Activated CD8-positive, alpha-beta T cell treated with anti-CD3 and anti-CD28 coated beads, Interleukin-2, amount 10 ng/mL, durations not matched to agents 7 days and 5 days (primary cell): ENCODE results near the gene RBAK. TPM values are rescaled to one million over a fixed set of nuclear protein-coding genes. Genes with fewer than 3 reads are reported as not detected.
"Not testable (repeated sequence)": the region's sequence is repeated elsewhere in the genome, so short reads cannot be mapped to it uniquely, and the experiment has no call there.

ENCODE experiments used
- ATAC-seq: fragments of 150-1000 bp; cut with Tn5 transposase; one replicate; pipeline ENCODE4 v1.10.0; 2021; ENCODE audit warnings: moderate library complexity
- CTCF ChIA-PET: fragments of 350-600 bp; sonication (Branson Sonifier 250); formaldehyde crosslinking; loops from one replicate; lab custom pipeline; 2021; ENCODE audit warnings: antibody characterized with exemption; lab: Charles Lee
- POLR2A ChIA-PET: fragments of 350-600 bp; sonication (Branson Sonifier 250); formaldehyde crosslinking; loops from one replicate; lab custom pipeline; 2021; ENCODE audit warnings: antibody characterized with exemption; lab: Charles Lee
- DNase-seq: peaks from one replicate; pipeline ENCODE4 v3.0.0-alpha.2; 2020
- H3K27ac Mint-ChIP-seq: one replicate; pipeline ENCODE4 v1.8.0; 2021; ENCODE audit warnings: mild to moderate bottlenecking, mixed read lengths
- H3K27me3 Mint-ChIP-seq: one replicate; pipeline ENCODE4 v1.8.0; 2021; ENCODE audit warnings: low read depth, mixed read lengths
- H3K36me3 Mint-ChIP-seq: one replicate; pipeline ENCODE4 v1.8.0; 2021; ENCODE audit warnings: low read depth, mixed read lengths
- H3K4me1 Mint-ChIP-seq: one replicate; pipeline ENCODE4 v1.8.0; 2021; ENCODE audit warnings: low read depth, mixed read lengths
- H3K4me3 Mint-ChIP-seq: one replicate; pipeline ENCODE4 v1.8.0; 2021; ENCODE audit warnings: mild to moderate bottlenecking, mixed read lengths
- H3K9me3 Mint-ChIP-seq: one replicate; pipeline ENCODE4 v1.8.0; 2022; ENCODE audit warnings: mixed read lengths; ENCODE audit not compliant: insufficient read depth
- total RNA-seq, 2 experiments: library from RNA; stranded (reverse); gene quantifications; one replicate each; pipeline ENCODE4 v1.2.3, GENCODE V29; 2021

RBAK gene
- total RNA-seq, 2 experiments from 2014 or later: 14.3 to 14.7 TPM

- Mint-ChIP-seq H3K4me1 (no peaks in the 10 kb centered on the region), H3K9me3 (no peaks in the 10 kb centered on the region), H3K36me3 (peaks cover 27% of the 10 kb centered on the region), H3K27me3 (no peaks in the 10 kb centered on the region), H3K4me3 (no peak overlapping the region), H3K27ac (no peak overlapping the region)
- ATAC-seq (no peak), DNase-seq (no peak)
- ChIA-PET CTCF (no interaction called here), POLR2A (no interaction called here)
Measured at GRCh38 chr7:5020098-5020497, 25.6 kb upstream of the RBAK start.

DNA sequence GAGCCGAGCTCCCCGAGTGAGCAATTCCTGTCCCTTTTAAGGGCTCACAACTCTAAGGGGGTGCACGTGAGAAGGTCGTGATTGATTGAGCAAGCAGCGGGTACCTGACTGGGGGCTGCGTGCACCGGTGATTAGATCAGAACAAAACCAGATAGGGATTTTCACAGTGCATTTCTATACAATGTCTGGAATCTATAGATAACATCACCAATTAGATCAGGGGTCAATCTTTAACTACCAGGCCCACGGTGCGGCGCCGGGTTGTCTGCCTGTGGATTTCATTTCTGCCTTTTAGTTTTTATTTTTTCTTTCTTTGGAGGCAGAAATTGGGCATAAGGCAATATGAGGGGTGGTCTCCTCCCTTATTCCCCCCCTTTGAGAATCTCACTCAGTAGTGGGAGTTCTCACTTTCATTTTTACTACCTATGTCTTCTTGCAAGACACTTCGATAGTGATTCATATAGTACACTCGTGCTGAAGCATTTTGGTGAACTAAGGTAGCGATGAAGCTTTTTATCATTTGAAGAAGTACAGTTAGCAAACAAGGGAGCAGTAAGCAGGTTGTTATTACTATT is 24.6 kb upstream of the RBAK start:
- H3K9me3 Mint-ChIP-seq, H3K4me1 Mint-ChIP-seq, ATAC-seq, POLR2A ChIA-PET, CTCF ChIA-PET, H3K27ac Mint-ChIP-seq, H3K27me3 Mint-ChIP-seq, H3K4me3 Mint-ChIP-seq, DNase-seq: not testable (repeated sequence)
- H3K36me3 Mint-ChIP-seq: peaks cover 27% of the 10 kb centered on the region

GRCh38 chr7:5023626-5024025 is 22.0 kb upstream of the RBAK start:
- CTCF ChIA-PET, H3K4me1 Mint-ChIP-seq, H3K27ac Mint-ChIP-seq, DNase-seq, H3K9me3 Mint-ChIP-seq, ATAC-seq, POLR2A ChIA-PET, H3K27me3 Mint-ChIP-seq, H3K4me3 Mint-ChIP-seq: not testable (repeated sequence)
- peaks cover 35% of the 10 kb centered on the region for H3K36me3 Mint-ChIP-seq

DNA sequence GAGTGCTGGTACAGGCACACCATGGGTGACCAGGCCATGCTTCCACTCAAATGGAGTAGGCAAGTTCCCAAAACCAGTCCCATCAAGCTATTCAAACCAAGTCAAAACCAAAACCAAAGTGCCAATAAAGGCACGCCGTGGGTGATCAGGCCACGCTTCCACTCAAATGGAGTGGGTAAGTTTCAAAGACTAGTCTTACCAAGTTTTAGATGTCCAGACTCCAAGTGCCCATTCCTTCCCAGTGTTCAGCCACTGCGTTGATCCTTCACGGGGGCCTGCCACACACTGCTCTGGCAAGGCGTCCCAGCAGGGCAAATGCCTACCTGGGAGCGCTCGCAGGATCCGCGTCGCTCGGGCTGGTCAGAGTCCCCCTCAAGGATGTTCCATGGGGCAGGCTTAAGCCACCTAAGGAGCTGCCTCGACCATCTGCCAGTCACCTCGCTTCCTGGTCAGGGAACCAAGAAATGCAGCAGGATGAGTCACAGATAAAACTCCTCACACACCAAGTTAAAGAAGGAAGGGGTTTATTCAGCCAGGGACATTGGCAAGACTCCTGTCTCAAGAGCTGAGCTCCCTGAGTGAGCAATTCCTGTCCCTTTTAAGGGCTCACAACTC is 17.8 kb upstream of the RBAK start:
- CTCF ChIA-PET, DNase-seq, H3K27ac Mint-ChIP-seq, POLR2A ChIA-PET, H3K4me1 Mint-ChIP-seq, H3K9me3 Mint-ChIP-seq, H3K4me3 Mint-ChIP-seq, H3K27me3 Mint-ChIP-seq, ATAC-seq: not testable (repeated sequence)
- H3K36me3 Mint-ChIP-seq: peaks cover 15% of the 10 kb centered on the region

- POLR2A ChIA-PET, ATAC-seq, DNase-seq, H3K27ac Mint-ChIP-seq, H3K27me3 Mint-ChIP-seq, H3K4me3 Mint-ChIP-seq, H3K4me1 Mint-ChIP-seq, H3K9me3 Mint-ChIP-seq, CTCF ChIA-PET, H3K36me3 Mint-ChIP-seq: not testable (repeated sequence)
Measured at GRCh38 chr7:5033186-5033585, 12.5 kb upstream of the RBAK start.

- Mint-ChIP-seq H3K27me3 (no peaks in the 10 kb centered on the region), H3K36me3 (no peaks in the 10 kb centered on the region), H3K27ac (no peak overlapping the region), H3K4me3 (no peak overlapping the region), H3K4me1 (peaks cover 1% of the 10 kb centered on the region), H3K9me3 (no peaks in the 10 kb centered on the region)
- ATAC-seq: no peak
- CTCF ChIA-PET: no interaction called here
- POLR2A ChIA-PET: no interaction called here
- DNase-seq: no peak
Measured at GRCh38 chr7:5035276-5035675, 10.4 kb upstream of the RBAK start.

DNA sequence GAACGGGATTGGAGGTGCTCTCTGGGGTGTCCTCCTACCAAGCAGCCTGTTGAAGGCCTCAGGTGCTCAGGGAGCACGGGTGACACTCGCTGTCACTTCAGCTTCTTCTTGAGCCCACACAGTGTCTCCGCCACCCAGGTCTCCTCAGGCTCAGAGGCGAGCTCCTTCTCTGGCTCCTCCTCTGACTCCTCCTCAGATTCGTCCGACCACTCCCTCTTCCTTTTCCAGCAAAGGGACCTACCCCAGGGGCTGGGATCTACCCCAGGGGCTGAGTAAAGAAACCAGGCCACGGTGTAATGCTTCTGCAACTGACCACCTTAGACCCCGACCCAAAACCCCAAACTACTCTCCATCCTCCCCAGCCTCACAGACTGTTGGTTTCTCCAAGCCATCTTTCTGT is 9.2 kb upstream of the RBAK start:
- Mint-ChIP-seq H3K27me3 (no peaks in the 10 kb centered on the region), H3K4me3 (no peak overlapping the region), H3K27ac (no peak overlapping the region), H3K9me3 (no peaks in the 10 kb centered on the region), H3K4me1 (peaks cover 11% of the 10 kb centered on the region), H3K36me3 (no peaks in the 10 kb centered on the region)
- POLR2A ChIA-PET: no interaction called here
- CTCF ChIA-PET: no interaction called here
- DNase-seq (no peak), ATAC-seq (no peak)

GRCh38 chr7:5041047-5041446 is 4.6 kb upstream of the RBAK start:
- Mint-ChIP-seq H3K27ac (no peak overlapping the region), H3K36me3 (peaks cover 12% of the 10 kb centered on the region), H3K4me3 (no peak overlapping the region), H3K9me3 (no peaks in the 10 kb centered on the region), H3K27me3 (no peaks in the 10 kb centered on the region), H3K4me1 (peaks cover 27% of the 10 kb centered on the region)
- ATAC-seq (no peak), DNase-seq (peak; percentile 27)
- POLR2A ChIA-PET: no interaction called here
- CTCF ChIA-PET: no interaction called here

DNA sequence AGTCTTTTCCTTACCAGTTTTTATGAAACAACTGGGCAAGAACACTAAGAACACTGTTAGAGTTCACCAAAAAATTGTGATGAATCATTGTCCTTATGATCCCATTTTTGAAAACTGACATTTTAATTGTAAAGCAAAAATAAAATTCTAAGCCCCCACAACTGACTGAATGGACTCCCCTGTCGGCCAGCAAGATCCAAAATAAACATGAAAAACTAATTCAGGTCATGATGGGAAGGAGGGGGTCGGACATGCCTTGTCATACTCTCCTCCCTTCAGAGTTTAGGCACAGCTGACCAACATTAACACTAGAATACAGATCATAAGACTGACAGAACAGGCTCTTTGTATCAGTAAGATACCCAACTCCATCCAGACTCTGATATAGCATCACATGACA is 2.0 kb upstream of the RBAK start:
- Mint-ChIP-seq H3K4me1 (peaks cover 35% of the 10 kb centered on the region), H3K4me3 (no peak overlapping the region)

GRCh38 chr7:5046397-5046732 is 705 bp downstream of the RBAK start:
- CTCF ChIA-PET, H3K27me3 Mint-ChIP-seq, ATAC-seq: not testable (repeated sequence)
- peaks cover 15% of the 10 kb centered on the region for H3K9me3 Mint-ChIP-seq
- POLR2A ChIA-PET: interaction anchor here (0.9 kb wide), 1 partner anchor 155 kb away, joined by 3 read pairs; no protein-coding TSS in a partner anchor
- H3K36me3 Mint-ChIP-seq: peaks cover 52% of the 10 kb centered on the region
- peak overlapping the region; percentile 80 for H3K4me3 Mint-ChIP-seq
- peak overlapping the region; percentile 92 for H3K27ac Mint-ChIP-seq
- peak; percentile 39 for DNase-seq
- peaks cover 33% of the 10 kb centered on the region for H3K4me1 Mint-ChIP-seq

More for the DNA sequence above, 2.0 kb upstream of the RBAK start:
- CTCF ChIA-PET: no interaction called here
- H3K9me3 Mint-ChIP-seq: no peaks in the 10 kb centered on the region
- POLR2A ChIA-PET: no interaction called here
- ATAC-seq (no peak), DNase-seq (no peak)
- peaks cover 27% of the 10 kb centered on the region for H3K36me3 Mint-ChIP-seq
- no peak overlapping the region for H3K27ac Mint-ChIP-seq
- H3K27me3 Mint-ChIP-seq: no peaks in the 10 kb centered on the region

DNA sequence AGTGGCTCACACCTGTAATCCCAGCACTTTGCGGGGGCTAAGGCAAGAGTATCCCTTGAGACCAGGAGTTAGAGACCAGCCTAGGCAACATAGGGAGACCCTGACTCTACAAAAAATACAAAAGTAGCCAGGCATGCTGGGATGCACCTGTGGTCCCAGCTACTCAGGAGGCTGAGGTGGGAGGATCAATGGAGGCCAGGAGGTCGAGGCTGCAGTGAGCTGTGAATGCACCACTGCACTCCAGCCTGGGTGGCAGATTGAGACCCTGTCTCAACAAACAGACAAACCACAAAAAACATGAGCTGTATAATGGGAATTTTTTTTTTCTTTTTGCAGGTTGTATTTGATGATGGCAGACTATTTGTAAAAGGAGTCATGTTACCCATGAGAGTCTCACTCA is 1.5 kb downstream of the RBAK start:
- H3K9me3 Mint-ChIP-seq: peaks cover 22% of the 10 kb centered on the region
- POLR2A ChIA-PET, DNase-seq, ATAC-seq, H3K27ac Mint-ChIP-seq, H3K27me3 Mint-ChIP-seq, CTCF ChIA-PET: not testable (repeated sequence)
- H3K4me1 Mint-ChIP-seq: peaks cover 26% of the 10 kb centered on the region
- H3K36me3 Mint-ChIP-seq: peaks cover 60% of the 10 kb centered on the region
- peak overlapping the region; percentile 80 for H3K4me3 Mint-ChIP-seq

- no peaks in the 10 kb centered on the region for H3K27me3 Mint-ChIP-seq
- CTCF ChIA-PET: no interaction called here
- H3K4me1 Mint-ChIP-seq: peaks cover 16% of the 10 kb centered on the region
- H3K27ac Mint-ChIP-seq: no peak overlapping the region
- ATAC-seq (no peak), DNase-seq (no peak)
- POLR2A ChIA-PET: no interaction called here
- H3K36me3 Mint-ChIP-seq: peaks cover 82% of the 10 kb centered on the region
- H3K9me3 Mint-ChIP-seq: peaks cover 37% of the 10 kb centered on the region
- H3K4me3 Mint-ChIP-seq: no peak overlapping the region
Measured at GRCh38 chr7:5050676-5051075, 5.0 kb downstream of the RBAK start.
